ENCODE data around the gene SSTR5. TPM values are rescaled to one million over a fixed set of nuclear protein-coding genes. Genes with fewer than 3 reads are reported as not detected.

SSTR5 gene
- total and polyA plus RNA-seq, 2 of the 4 experiments (the other 2 are of a cell fraction), result not detected

- Histone ChIP-seq H4K91ac (ENCODE audit: insufficient read depth, low read depth, low read length) (no peak overlapping the region), H4K8ac (ENCODE audit: low read depth in 2 of 2, low read length in 2 of 2) (no peak overlapping the region), H3K4me1 (ENCODE audit: control insufficient read depth, insufficient read depth, low read length) (no peaks in the 10 kb centered on the region), H3K36me3 (ENCODE audit: control insufficient read depth, insufficient read depth, low read length) (no peaks in the 10 kb centered on the region), H2BK20ac (ENCODE audit: low read depth, low read length) (no peak overlapping the region), H3K9me3 (ENCODE audit: control insufficient read depth, insufficient read depth, low read length) (no peaks in the 10 kb centered on the region), H2BK120ac (ENCODE audit: low read depth, low read length) (no peak overlapping the region), H3K79me1 (ENCODE audit: low read depth in 1 of 2, low read length in 2 of 2) (no peaks in the 10 kb centered on the region), H3K56ac (ENCODE audit: extremely low read depth, insufficient read depth, low read length) (no peak overlapping the region), H2BK15ac (ENCODE audit: low read depth, low read length) (no peak overlapping the region), H4K20me1 (ENCODE audit: insufficient read depth, low read length) (no peaks in the 10 kb centered on the region), H3K4me2 (ENCODE audit: low read depth, low read length) (no peak overlapping the region), H3K4ac (ENCODE audit: low read depth, low read length) (no peak overlapping the region), H3K9me1 (ENCODE audit: insufficient read depth, low read length) (no peaks in the 10 kb centered on the region), H3K9ac (ENCODE audit: low read depth, low read length) (no peak overlapping the region), H2AK5ac (ENCODE audit: low read depth, low read length) (no peak overlapping the region), H2AFZ (replicated peaks; ENCODE audit: low read length, poor library complexity) (no peak overlapping the region), H3K14ac (replicated peaks; ENCODE audit: low read depth, low read length) (no peak overlapping the region), H4K5ac (ENCODE audit: low read depth, low read length) (no peak overlapping the region), H3K27ac (ENCODE audit: insufficient read depth, low read length) (no peak overlapping the region), H3K23ac (ENCODE audit: low read depth, low read length) (no peak overlapping the region), H2BK5ac (ENCODE audit: low read depth, low read length, poor library complexity, severe bottlenecking) (no peak overlapping the region), H3K27me3 (ENCODE audit: control insufficient read depth, insufficient read depth, low read length) (peaks cover 32% of the 10 kb centered on the region), H2AK9ac (replicated peaks; ENCODE audit: low read depth, low read length, poor library complexity) (no peak overlapping the region), H3K4me3 (ENCODE audit: insufficient read depth, low read depth, low read length) (no peak overlapping the region), H3K18ac (ENCODE audit: low read depth, low read length) (no peak overlapping the region)
- no TSS peak for BruUV-seq (replicated peaks)
- intact Hi-C loops (cut with micrococcal nuclease), result no loop called here
- in situ Hi-C loops (cut with MboI; ENCODE audit: low sequenced_read_pairs), result no loop called here
- WGBS, 2 experiments (ENCODE audit: extremely low coverage in 2 of 2, insufficient read length in 1 of 2), result no CpG with 5 or more reads among the region's 16 CpGs
- TF ChIP-seq FOS (IDR thresholded peaks at IDR 0.05; ENCODE audit: low read depth, low read length), result no peak
- TF ChIP-seq ELK1 (IDR thresholded peaks at IDR 0.05; ENCODE audit: borderline replicate concordance, low read depth, low read length), result no peak
- no peak for TF ChIP-seq SMC3 (IDR thresholded peaks at IDR 0.05; ENCODE audit: low read depth, low read length)
- no peak for TF ChIP-seq MAFK (IDR thresholded peaks at IDR 0.05; ENCODE audit: low read depth, low read length)
- no peak for TF ChIP-seq CEBPB (IDR thresholded peaks at IDR 0.05; ENCODE audit: low read depth, low read length)
- no peak for TF ChIP-seq USF2 (IDR thresholded peaks at IDR 0.05; ENCODE audit: low read depth, low read length)
- no peak for TF ChIP-seq NFE2L2 (IDR thresholded peaks at IDR 0.05; ENCODE audit: low read depth, low read length)
- no peak for TF ChIP-seq POLR2A (IDR thresholded peaks at IDR 0.05; ENCODE audit: low read depth, low read length)
- no peak for TF ChIP-seq MAZ (IDR thresholded peaks at IDR 0.05; ENCODE audit: borderline replicate concordance, low read depth, low read length)
- TF ChIP-seq BHLHE40 (IDR thresholded peaks at IDR 0.05; ENCODE audit: low read depth, low read length), result no peak
- TF ChIP-seq CTCF (conservative IDR thresholded peaks at IDR 0.05; ENCODE audit: low read depth, low read length), result no peak
- no peak for TF ChIP-seq RFX5 (IDR thresholded peaks at IDR 0.05; ENCODE audit: low read depth, low read length)
- ATAC-seq (ENCODE audit: low read depth) (no peak), DNase-seq (no peak)
- dilution Hi-C loops (cut with HindIII; ENCODE audit: low sequenced_read_pairs, unreplicated experiment), result no loop called here
- ChIA-PET CTCF (no interaction called here), POLR2A (ENCODE audit: unreplicated experiment) (no interaction called here)
Measured at GRCh38 chr16:1116693-1117077, 44.1 kb downstream of the SSTR5 start.

All from IMR-90 (cell line).